Neural cell (in vitro differentiated cells): ENCODE data around the gene RAB1B. TPM values are rescaled to one million over a fixed set of nuclear protein-coding genes. Genes with fewer than 3 reads are reported as not detected.

Source experiments
- H2AFZ ChIP-seq: fragments of 200-600, 300-800 bp; sonication (generic), shearing (Covaris generic); 2 replicates; pipeline ENCODE4 v1.6.0; 2014; ENCODE audit warnings: low read depth, mild to moderate bottlenecking, antibody characterized with exemption, low read length, moderate library complexity
- H3F3A ChIP-seq: fragments of 200-600 bp; shearing (Covaris generic); 2 replicates; pipeline ENCODE4 v1.6.1; 2016; ENCODE audit warnings: mild to moderate bottlenecking, moderate library complexity, mixed read lengths, antibody characterized with exemption, low read length; ENCODE audit not compliant: insufficient read depth, poor library complexity, severe bottlenecking
- H3K27ac ChIP-seq: fragments of 200-600, 300-800 bp; sonication (generic), shearing (Covaris generic); 2 replicates; pipeline ENCODE4 v1.5.1; 2014; ENCODE audit warnings: mild to moderate bottlenecking, low read length, moderate library complexity
- H3K27me3 ChIP-seq: fragments of 300-800, 200-600 bp; sonication (generic), shearing (Covaris generic); 2 replicates; pipeline ENCODE4 v1.6.0; 2014; ENCODE audit warnings: mild to moderate bottlenecking, low read depth, low read length, moderate library complexity; ENCODE audit not compliant: insufficient read depth
- H3K36me3 ChIP-seq: fragments of 300-800, 200-600 bp; sonication (generic), shearing (Covaris generic); 2 replicates; pipeline ENCODE4 v1.5.1; 2014; ENCODE audit warnings: mild to moderate bottlenecking, antibody characterized with exemption, low read length, moderate library complexity; ENCODE audit not compliant: insufficient read depth
- H3K4me2 ChIP-seq: fragments of 300-800, 200-600 bp; sonication (generic), shearing (Covaris generic); 2 replicates; pipeline ENCODE4 v1.6.0; 2014; ENCODE audit warnings: mild to moderate bottlenecking, low read length
- H3K4me3 ChIP-seq: fragments of 300-800, 200-600 bp; sonication (generic), shearing (Covaris generic); 2 replicates; pipeline ENCODE4 v1.5.1; 2014; ENCODE audit warnings: mild to moderate bottlenecking, low read length, moderate library complexity
- H3K79me2 ChIP-seq: fragments of 200-600 bp; shearing (Covaris generic); replicated peaks from 2 replicates; pipeline ENCODE4 v1.6.0; 2014; ENCODE audit warnings: mild to moderate bottlenecking, low read length, moderate library complexity; ENCODE audit not compliant: insufficient read depth
- H3K9ac ChIP-seq: fragments of 300-800, 200-600 bp; sonication (generic), shearing (Covaris generic); 2 replicates; pipeline ENCODE4 v1.6.1; 2016; ENCODE audit warnings: mild to moderate bottlenecking, low read length, mixed read lengths
- H3K9me2 ChIP-seq: fragments of 200-600 bp; shearing (Covaris generic); 2 replicates; pipeline ENCODE4 v1.6.1; 2016; ENCODE audit warnings: mild to moderate bottlenecking, low read length, mixed read lengths; ENCODE audit not compliant: insufficient read depth
- H3K9me3 ChIP-seq: fragments of 200-600, 300-800 bp; sonication (generic), shearing (Covaris generic); 2 replicates; pipeline ENCODE4 v1.6.1; 2016; ENCODE audit warnings: mild to moderate bottlenecking, mixed run types, low read length, moderate library complexity, mixed read lengths
- H4K20me1 ChIP-seq: fragments of 200-600 bp; shearing (Covaris generic); 2 replicates; pipeline ENCODE4 v1.6.1; 2016; ENCODE audit warnings: mild to moderate bottlenecking, mixed run types; ENCODE audit not compliant: insufficient read depth
- EP300 ChIP-seq: fragments of 450-650 bp; conservative IDR thresholded peaks from 2 replicates; pipeline ENCODE4 v1.6.1; 2014; ENCODE audit warnings: antibody characterized with exemption, mild to moderate bottlenecking, moderate library complexity; ENCODE audit not compliant: poor library complexity, severe bottlenecking
- EZH2 ChIP-seq: fragments of 200-600, 300-800 bp; shearing (Covaris generic), sonication (generic); IDR thresholded peaks from 2 replicates; pipeline ENCODE4 v1.6.1; 2014; ENCODE audit warnings: antibody characterized with exemption, low read length, borderline replicate concordance, mild to moderate bottlenecking; ENCODE audit not compliant: insufficient read depth, poor library complexity, severe bottlenecking
- MXI1 ChIP-seq: fragments of 450-650 bp; conservative IDR thresholded peaks from 2 replicates; pipeline ENCODE4 v1.6.1; 2014; ENCODE audit warnings: antibody characterized with exemption, mild to moderate bottlenecking; ENCODE audit not compliant: poor library complexity, severe bottlenecking
- POLR2AphosphoS5 ChIP-seq: IDR thresholded peaks from 2 replicates; pipeline ENCODE4 v1.6.1; 2012
- RAD21 ChIP-seq: fragments of 450-650 bp; conservative IDR thresholded peaks from 2 replicates; pipeline ENCODE4 v1.6.1; 2014; ENCODE audit warnings: antibody characterized with exemption, mild to moderate bottlenecking, moderate library complexity
- SMC3 ChIP-seq: fragments of 450-650 bp; conservative IDR thresholded peaks from 2 replicates; pipeline ENCODE4 v1.6.1; 2014; ENCODE audit warnings: antibody characterized with exemption, mild to moderate bottlenecking, moderate library complexity; ENCODE audit not compliant: poor library complexity
- TAF1 ChIP-seq: IDR thresholded peaks from 2 replicates; pipeline ENCODE4 v1.6.1; 2012; ENCODE audit warnings: low read depth
- polyA plus RNA-seq: library from polyadenylated mRNA; depleted of rRNA; stranded (reverse); fragments of >200 nt; gene quantifications from 2 replicates; pipeline ENCODE4 v1.2.3, GENCODE V29; 2014
- TF ChIP-seq, protein P1 (sequence below): IDR thresholded peaks from 2 replicates; pipeline ENCODE4 v1.6.1; 2012; ENCODE audit warnings: borderline replicate concordance
- TF ChIP-seq, protein P2 (sequence below): fragments of 450-650 bp; IDR thresholded peaks from 2 replicates; pipeline ENCODE4 v1.5.1; 2014; ENCODE audit warnings: antibody characterized with exemption, mild to moderate bottlenecking, moderate library complexity; ENCODE audit not compliant: poor library complexity, severe bottlenecking

Gene RAB1B
- polyA plus RNA-seq, 1 donor from 2014 or later, result 27.2 TPM

DNA sequence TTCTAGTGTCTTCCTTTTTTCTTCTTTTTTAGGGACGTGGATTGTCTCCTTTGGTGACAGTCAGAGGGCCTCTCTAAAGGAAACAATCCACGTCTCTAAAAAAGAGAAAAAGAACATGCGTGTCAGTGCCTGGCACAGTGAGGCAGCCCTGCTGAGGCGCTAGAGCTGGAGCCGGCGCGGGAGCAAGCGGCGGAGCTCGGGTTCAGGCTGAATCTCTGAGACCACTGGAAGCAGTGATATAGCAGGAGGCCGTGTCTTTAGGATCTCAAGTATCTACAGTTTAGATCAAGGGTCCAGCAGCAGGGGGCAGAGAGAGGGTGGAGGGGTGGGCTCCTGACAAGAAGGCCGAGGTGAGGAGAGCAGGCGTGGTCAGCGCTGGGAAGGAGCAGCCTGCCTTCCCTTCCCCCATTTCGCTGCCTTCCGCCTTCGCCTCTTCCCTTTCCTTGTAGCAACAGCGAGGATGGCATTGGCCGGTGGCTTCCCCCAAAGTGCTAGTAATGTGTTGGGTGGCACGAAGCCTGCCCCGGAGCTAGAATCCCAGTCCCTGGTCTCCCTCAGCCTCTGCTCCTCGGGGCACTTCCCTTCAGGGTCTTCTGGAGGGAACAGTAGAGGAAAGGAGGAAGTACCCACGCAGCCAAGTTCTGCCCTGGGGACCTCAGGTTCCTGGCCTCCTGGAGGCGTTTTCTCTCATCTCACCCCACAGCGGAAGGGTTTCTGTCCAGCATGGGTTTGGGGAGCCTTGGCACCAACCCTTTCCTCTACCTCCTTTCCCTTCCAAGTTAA, 28.2 kb upstream of the RAB1B start:
- TF ChIP-seq TAF1, result no peak
- TF ChIP-seq, protein P1, sequence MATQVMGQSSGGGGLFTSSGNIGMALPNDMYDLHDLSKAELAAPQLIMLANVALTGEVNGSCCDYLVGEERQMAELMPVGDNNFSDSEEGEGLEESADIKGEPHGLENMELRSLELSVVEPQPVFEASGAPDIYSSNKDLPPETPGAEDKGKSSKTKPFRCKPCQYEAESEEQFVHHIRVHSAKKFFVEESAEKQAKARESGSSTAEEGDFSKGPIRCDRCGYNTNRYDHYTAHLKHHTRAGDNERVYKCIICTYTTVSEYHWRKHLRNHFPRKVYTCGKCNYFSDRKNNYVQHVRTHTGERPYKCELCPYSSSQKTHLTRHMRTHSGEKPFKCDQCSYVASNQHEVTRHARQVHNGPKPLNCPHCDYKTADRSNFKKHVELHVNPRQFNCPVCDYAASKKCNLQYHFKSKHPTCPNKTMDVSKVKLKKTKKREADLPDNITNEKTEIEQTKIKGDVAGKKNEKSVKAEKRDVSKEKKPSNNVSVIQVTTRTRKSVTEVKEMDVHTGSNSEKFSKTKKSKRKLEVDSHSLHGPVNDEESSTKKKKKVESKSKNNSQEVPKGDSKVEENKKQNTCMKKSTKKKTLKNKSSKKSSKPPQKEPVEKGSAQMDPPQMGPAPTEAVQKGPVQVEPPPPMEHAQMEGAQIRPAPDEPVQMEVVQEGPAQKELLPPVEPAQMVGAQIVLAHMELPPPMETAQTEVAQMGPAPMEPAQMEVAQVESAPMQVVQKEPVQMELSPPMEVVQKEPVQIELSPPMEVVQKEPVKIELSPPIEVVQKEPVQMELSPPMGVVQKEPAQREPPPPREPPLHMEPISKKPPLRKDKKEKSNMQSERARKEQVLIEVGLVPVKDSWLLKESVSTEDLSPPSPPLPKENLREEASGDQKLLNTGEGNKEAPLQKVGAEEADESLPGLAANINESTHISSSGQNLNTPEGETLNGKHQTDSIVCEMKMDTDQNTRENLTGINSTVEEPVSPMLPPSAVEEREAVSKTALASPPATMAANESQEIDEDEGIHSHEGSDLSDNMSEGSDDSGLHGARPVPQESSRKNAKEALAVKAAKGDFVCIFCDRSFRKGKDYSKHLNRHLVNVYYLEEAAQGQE, result no peak
- TF ChIP-seq, protein P2, sequence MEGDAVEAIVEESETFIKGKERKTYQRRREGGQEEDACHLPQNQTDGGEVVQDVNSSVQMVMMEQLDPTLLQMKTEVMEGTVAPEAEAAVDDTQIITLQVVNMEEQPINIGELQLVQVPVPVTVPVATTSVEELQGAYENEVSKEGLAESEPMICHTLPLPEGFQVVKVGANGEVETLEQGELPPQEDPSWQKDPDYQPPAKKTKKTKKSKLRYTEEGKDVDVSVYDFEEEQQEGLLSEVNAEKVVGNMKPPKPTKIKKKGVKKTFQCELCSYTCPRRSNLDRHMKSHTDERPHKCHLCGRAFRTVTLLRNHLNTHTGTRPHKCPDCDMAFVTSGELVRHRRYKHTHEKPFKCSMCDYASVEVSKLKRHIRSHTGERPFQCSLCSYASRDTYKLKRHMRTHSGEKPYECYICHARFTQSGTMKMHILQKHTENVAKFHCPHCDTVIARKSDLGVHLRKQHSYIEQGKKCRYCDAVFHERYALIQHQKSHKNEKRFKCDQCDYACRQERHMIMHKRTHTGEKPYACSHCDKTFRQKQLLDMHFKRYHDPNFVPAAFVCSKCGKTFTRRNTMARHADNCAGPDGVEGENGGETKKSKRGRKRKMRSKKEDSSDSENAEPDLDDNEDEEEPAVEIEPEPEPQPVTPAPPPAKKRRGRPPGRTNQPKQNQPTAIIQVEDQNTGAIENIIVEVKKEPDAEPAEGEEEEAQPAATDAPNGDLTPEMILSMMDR, result no peak
- no peaks in the 10 kb centered on the region for H3K27me3 ChIP-seq
- H3K9ac ChIP-seq, result no peak overlapping the region
- H3K9me3 ChIP-seq, result no peaks in the 10 kb centered on the region
- no peak overlapping the region for H3K4me3 ChIP-seq
- H4K20me1 ChIP-seq, result no peaks in the 10 kb centered on the region
- no peaks in the 10 kb centered on the region for H3K79me2 ChIP-seq
- H2AFZ ChIP-seq, result no peak overlapping the region
- H3K9me2 ChIP-seq, result no peaks in the 10 kb centered on the region
- H3K27ac ChIP-seq, result no peak overlapping the region
- no peaks in the 10 kb centered on the region for H3K36me3 ChIP-seq
- no peak overlapping the region for H3K4me2 ChIP-seq
- no peaks in the 10 kb centered on the region for H3F3A ChIP-seq

DNA sequence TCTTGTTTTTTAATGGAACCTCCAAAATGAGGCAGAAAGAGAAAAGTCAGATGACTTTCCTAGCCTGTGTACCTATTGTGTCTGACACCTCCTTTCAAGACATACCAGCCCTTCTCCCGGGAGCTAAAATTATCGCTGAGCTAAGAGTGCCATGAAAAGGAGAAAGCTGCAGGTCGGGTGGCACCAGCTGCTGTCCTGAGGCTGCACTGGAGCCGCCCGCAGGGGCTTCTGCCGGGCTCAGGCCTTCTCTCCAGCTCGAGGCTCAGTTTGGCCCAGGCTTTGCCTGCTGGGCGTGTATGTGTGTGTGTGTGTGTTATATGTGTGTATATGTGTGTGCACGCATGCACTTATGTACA, 27.7 kb upstream of the RAB1B start:
- TF ChIP-seq TAF1, result no peak
- TF ChIP-seq, protein P2, result no peak
- TF ChIP-seq SMC3, result no peak
- TF ChIP-seq POLR2AphosphoS5, result no peak
- TF ChIP-seq MXI1, result no peak
- TF ChIP-seq, protein P1, result no peak
- TF ChIP-seq EZH2, result no peak
- TF ChIP-seq RAD21, result no peak
- no peak for TF ChIP-seq EP300

More for the DNA sequence above, 27.7 kb upstream of the RAB1B start:
- no peaks in the 10 kb centered on the region for H3K9me2 ChIP-seq
- no peaks in the 10 kb centered on the region for H3K27me3 ChIP-seq
- H3K36me3 ChIP-seq, result no peaks in the 10 kb centered on the region
- H3K9ac ChIP-seq, result no peak overlapping the region
- no peaks in the 10 kb centered on the region for H3K79me2 ChIP-seq
- no peak overlapping the region for H3K4me3 ChIP-seq
- H3K9me3 ChIP-seq, result no peaks in the 10 kb centered on the region
- no peak overlapping the region for H3K4me2 ChIP-seq
- no peak overlapping the region for H2AFZ ChIP-seq
- H3F3A ChIP-seq, result no peaks in the 10 kb centered on the region
- no peak overlapping the region for H3K27ac ChIP-seq
- no peaks in the 10 kb centered on the region for H4K20me1 ChIP-seq
